GM19043 (cell line): Measurements from ENCODE around the gene AR.

ENCODE experiments used
- ATAC-seq: cut with Tn5 transposase; IDR thresholded peaks from one replicate; pipeline ENCODE4 v1.9.1; 2021; ENCODE audit warnings: low read depth; ENCODE audit not compliant: unreplicated experiment

The AR gene

DNA sequence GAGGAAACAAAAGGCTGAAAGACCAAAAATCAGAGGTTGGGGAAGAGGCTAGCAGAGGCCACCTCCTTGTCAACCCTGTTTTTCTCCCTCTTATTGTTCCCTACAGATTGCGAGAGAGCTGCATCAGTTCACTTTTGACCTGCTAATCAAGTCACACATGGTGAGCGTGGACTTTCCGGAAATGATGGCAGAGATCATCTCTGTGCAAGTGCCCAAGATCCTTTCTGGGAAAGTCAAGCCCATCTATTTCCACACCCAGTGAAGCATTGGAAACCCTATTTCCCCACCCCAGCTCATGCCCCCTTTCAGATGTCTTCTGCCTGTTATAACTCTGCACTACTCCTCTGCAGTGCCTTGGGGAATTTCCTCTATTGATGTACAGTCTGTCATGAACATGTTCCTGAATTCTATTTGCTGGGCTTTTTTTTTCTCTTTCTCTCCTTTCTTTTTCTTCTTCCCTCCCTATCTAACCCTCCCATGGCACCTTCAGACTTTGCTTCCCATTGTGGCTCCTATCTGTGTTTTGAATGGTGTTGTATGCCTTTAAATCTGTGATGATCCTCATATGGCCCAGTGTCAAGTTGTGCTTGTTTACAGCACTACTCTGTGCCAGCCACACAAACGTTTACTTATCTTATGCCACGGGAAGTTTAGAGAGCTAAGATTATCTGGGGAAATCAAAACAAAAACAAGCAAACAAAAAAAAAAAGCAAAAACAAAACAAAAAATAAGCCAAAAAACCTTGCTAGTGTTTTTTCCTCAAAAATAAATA is 179.9 kb downstream of the AR start:
- no peak for ATAC-seq

DNA sequence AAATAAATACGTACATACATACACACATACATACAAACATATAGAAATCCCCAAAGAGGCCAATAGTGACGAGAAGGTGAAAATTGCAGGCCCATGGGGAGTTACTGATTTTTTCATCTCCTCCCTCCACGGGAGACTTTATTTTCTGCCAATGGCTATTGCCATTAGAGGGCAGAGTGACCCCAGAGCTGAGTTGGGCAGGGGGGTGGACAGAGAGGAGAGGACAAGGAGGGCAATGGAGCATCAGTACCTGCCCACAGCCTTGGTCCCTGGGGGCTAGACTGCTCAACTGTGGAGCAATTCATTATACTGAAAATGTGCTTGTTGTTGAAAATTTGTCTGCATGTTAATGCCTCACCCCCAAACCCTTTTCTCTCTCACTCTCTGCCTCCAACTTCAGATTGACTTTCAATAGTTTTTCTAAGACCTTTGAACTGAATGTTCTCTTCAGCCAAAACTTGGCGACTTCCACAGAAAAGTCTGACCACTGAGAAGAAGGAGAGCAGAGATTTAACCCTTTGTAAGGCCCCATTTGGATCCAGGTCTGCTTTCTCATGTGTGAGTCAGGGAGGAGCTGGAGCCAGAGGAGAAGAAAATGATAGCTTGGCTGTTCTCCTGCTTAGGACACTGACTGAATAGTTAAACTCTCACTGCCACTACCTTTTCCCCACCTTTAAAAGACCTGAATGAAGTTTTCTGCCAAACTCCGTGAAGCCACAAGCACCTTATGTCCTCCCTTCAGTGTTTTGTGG is 180.7 kb downstream of the AR start:
- ATAC-seq, result no peak

DNA sequence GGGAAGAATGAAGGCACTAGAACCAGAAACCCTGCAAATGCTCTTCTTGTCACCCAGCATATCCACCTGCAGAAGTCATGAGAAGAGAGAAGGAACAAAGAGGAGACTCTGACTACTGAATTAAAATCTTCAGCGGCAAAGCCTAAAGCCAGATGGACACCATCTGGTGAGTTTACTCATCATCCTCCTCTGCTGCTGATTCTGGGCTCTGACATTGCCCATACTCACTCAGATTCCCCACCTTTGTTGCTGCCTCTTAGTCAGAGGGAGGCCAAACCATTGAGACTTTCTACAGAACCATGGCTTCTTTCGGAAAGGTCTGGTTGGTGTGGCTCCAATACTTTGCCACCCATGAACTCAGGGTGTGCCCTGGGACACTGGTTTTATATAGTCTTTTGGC is 181.7 kb downstream of the AR start:
- no peak for ATAC-seq

DNA sequence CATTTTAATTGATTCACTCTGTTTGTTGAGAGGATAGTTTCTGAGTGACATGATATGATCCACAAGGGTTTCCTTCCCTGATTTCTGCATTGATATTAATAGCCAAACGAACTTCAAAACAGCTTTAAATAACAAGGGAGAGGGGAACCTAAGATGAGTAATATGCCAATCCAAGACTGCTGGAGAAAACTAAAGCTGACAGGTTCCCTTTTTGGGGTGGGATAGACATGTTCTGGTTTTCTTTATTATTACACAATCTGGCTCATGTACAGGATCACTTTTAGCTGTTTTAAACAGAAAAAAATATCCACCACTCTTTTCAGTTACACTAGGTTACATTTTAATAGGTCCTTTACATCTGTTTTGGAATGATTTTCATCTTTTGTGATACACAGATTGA is 182.2 kb downstream of the AR start:
- ATAC-seq, result no peak

DNA sequence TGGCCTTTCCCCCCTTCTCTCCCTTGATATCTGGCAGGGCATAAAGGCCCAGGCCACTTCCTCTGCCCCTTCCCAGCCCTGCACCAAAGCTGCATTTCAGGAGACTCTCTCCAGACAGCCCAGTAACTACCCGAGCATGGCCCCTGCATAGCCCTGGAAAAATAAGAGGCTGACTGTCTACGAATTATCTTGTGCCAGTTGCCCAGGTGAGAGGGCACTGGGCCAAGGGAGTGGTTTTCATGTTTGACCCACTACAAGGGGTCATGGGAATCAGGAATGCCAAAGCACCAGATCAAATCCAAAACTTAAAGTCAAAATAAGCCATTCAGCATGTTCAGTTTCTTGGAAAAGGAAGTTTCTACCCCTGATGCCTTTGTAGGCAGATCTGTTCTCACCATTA is 183.8 kb downstream of the AR start:
- no peak for ATAC-seq

DNA sequence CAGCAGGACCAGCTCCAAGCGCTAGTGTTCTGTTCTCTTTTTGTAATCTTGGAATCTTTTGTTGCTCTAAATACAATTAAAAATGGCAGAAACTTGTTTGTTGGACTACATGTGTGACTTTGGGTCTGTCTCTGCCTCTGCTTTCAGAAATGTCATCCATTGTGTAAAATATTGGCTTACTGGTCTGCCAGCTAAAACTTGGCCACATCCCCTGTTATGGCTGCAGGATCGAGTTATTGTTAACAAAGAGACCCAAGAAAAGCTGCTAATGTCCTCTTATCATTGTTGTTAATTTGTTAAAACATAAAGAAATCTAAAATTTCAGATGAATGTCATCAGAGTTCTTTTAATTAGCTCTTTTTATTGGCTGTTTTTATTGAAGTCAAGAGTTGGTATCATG is 186.5 kb downstream of the AR start:
- ATAC-seq, result no peak

DNA sequence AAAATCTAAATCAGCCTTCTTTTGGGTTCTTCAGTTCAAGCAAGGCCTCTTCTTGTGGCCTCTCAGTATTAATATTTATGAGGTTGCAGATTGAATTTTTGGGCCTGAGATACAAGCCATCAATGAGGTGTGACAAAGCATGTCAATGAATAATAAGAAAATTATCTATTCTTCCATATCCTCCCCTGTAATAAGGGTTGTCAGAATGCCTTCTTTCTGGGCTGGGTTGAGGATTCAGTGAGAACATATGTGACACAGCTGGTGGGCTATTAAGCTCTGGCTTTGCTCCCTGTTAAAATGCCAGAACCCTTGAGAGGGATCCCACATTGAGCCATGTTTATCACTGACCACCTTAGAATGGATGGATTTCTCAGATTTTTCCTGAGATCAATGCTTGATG is 187.2 kb downstream of the AR start:
- no peak for ATAC-seq

DNA sequence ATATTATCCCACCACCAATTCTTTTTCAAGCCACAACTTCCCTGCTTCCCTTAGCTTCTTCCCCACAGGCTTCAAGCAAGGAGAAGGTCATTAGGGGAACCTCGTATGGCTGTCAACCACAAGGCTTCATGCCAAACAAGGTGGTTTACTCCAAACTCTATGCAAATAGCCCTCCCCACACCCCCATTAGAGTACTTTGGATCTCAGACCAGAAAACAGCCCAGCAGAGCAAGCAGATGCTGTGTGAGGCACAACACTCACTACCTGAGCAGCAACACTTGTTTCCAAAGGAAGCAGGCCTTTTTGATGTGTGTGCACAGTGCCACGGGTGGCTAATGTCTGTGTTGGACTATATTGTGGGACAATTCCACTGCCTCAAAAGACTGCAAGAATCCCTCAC is 189.0 kb downstream of the AR start:
- ATAC-seq, result no peak

DNA sequence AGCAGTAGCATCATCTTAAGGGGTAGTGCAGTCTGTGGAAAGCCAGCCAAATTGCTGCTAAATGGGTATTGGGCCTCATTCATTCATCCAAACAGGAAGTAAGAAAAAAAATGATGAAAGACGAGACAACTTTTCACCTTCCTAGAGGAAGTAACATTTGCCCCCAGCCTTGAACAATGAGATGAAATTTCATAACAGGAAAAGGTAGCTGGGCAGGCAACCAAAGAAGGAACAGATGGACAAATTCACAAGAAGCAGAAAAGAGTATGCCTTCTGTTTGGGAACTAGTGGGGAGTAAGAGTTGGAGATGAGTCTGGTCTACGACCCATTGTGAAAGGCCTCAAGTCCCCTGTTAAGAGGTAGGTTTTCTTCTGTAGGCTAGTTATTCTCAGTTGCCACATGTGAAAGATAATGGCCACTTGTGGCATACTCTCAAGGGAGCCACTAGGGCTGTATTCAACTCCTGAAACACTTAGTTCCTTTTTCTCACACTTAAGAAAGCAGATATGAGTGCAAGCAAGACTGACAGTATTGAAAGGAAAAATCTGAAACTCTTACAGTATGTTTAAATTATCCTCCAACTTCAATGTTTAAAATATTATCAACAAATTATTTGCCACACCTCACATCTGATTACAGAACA is 190.4 kb downstream of the AR start:
- no peak for ATAC-seq

DNA sequence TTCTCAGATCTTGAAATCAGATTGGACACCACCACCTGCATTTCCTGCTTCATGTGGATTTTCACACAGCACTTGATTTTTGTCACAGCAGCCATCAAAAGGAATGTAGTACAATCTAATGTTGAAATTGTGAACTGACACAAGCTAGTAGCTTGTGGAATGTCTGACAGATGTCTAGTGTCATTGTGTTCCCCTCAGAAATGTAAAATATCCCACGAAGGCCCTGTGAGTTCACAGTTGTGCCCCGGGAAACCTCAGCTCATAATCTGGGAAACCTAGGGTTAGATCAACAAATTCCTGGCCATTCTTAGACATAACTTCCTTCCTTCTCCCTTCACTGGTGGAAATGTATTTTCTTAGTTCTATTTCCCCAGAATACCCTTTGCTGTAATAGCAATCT is 205.7 kb downstream of the AR start:
- no peak for ATAC-seq

DNA sequence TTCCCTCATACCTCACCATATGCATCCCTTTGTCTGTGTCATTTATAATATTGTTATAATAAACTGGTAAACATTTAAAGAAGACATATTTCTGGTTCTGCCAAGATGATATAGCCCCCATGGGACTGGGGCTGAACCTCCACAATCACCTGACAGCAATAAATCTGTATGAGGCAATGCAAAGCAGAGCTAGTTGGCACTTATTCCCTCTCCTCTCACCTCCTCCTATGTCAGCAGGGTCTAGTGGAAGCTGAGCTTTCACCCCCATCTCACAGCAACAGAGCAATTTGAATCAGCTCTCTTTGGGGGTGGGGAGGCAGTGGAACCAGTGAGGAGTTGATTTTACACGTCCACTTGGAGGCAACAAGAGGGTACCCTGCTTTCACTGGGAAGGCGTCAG is 206.9 kb downstream of the AR start:
- ATAC-seq, result no peak

DNA sequence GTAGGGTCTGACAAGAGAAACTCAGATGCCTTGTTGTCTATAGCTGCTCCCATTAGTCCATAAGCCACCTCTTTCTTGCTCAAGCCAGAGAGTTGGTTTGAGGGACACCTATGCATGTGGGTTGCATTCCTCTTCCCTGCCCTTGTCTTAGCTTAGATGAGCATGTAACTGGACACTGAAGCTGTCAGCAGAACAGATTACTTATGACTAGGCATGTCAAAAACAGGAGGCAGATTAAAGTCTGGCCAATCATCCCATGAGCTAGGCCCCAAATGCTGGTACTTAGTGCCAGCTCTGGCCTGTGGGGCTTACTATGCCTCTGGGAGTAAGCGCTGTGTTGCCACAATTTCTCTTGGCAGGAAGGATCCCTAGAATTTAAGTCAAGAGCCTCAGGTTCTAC is 215.2 kb downstream of the AR start:
- no peak for ATAC-seq

DNA sequence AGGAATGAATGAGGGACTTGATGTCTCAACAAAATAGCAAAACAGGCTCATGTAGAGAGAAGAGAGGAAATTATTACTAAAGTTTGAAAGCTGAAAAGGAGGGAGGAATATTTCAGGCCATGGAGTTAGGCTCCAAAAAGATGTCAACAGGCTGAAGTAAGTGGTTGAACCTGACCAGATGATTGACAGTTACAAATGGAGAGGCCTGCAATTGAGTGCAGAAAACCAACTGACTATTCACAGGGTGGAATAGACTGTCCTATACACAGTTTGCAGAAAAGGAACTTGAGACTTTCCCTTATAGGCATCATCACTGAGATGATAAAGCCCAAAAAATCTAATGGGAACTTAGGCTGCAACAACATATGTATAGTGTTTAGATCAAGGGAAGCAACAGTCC is 233.3 kb downstream of the AR start:
- ATAC-seq, result no peak

DNA sequence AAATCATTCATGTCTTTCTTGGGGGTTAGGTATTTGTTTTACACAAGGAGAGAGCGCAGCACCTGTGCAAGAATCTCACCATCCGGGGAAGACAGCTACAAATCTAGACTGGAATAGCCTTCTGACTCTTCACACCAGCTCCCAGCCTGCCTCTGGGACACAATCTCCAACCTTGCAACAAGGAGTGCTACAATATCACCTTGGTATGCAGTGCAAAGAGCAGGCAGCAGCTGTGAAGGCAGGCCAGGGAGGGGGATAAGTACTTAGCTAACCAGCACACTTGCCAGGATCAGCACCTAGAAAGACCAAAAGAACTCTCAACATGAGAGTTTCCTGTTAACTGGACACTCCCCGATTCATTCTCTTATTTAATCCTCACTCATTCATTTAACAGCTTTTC is 235.3 kb downstream of the AR start:
- ATAC-seq, result no peak
